DMS53 (cell line): ENCODE measurements around the gene SLC22A23.

ENCODE experiments used
- DNase-seq: peaks from one replicate; lab custom pipeline; 2025; lab: John Stamatoyannopoulos, UW

Gene SLC22A23

DNA sequence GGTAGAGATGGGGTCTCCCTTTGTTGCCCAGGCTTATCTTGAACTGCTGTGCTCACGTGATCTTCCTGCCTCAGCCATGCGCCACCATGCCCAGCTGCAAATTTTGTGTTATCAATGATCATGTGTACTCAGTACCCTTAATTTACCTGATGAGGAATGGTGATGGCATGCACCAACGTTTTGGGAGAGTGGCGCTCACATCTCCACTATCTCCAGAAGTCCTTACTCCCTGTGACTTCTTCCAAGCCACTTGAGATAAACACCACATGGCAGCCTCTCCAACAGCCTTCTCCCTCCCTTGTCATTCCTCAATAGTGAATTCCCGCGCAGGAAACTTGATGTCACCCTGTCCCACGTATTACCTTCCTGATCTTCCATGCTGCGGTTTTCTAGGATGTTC, 140.0 kb downstream of the SLC22A23 start:
- no peak for DNase-seq

DNA sequence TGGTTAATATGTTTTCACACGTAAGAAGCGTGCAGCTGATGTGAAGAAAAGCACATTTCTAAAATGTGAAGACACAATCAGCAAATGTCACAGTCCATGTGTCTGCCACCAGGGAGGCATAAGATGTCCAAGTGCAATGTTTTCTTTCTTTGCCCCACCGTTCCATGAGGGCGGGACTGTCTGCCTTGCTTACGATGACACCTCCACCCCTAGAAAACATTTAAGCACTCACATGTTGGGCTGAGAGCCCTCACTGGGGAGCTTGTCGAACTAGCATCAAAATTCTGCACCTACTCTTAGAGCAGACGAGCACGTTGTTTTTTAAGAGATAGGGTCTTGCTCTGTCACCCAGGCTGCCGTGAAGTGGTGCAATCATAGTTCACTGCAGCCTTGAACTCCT, 140.5 kb downstream of the SLC22A23 start:
- no peak for DNase-seq

DNA sequence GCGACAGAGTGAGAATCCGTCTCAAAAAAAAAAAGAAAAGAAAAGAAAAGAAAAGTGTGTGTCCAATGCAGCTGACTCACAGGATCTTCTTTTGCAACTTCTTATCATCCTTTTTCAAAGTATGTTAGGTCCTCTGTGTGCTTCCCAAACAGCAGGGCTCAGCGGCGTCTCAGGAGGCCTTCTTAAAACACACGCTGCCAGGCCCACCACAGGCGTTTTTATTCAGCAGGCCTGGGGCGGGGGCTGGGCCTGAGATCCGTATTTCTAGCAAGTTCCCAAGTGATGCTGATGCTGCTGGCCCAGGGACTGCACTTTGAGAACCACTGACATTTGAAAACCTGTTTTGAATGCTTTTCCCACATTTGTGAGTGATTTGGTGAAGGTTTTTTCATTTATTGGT, 141.0 kb downstream of the SLC22A23 start:
- DNase-seq, result no peak

DNA sequence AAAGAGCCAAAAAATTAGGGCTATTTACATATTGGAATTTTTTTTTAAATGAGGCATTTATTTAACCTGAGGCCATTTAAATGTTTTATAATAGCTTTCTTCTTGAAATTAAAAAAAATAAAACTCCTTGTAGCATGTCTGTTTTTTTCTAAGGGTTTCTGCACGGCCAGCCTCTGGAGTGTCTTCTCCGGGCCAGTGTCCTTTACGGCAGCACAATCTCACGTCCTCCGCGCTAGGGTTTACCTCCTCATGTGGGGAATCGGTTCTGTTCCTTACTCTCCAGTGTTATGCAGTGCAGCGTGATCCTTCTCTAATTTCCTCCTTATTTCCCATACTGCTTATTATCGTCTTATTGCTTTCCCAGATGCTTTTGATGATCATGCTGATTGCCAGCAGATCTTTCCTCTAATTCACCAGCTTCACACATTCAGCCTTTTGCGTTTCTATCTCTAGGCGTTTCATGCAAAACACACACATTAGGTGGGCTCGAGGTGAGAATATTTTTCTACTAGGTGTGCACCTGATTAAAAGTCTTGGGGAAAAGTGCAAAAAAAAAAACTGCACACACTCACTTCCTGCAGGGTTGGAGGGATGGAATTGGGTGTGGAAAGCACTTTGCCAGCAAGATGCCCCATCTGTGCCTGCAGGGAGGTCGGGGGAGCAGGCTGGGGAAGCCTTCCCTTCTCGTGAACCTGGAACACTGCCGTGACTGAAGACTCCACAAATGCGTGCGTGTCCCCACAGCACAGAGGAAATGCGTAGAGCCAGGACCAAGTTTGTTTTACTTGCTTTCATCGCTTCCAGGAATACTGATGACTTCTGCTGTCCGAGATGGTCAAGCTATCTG, 142.0 kb downstream of the SLC22A23 start:
- DNase-seq, result no peak

DNA sequence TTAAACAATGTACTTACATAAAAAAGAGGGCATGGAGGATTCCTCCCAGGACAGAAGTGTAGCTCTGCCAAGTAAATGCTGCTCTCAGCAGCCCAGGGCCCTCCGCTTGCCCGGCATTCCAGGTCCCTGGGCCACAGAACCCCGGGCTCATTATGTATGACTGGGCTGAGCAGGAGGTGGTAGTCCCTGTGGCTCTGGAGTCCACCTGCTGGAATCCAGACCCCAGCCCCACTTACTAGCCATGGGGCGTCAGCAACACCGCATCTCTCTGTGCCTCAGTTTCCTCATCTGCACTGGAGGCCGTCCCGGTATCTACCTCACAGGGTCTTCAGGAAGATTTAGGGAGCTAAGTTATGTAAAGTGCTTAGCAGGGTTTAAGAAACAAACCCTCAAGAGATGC, 142.7 kb downstream of the SLC22A23 start:
- DNase-seq, result no peak

DNA sequence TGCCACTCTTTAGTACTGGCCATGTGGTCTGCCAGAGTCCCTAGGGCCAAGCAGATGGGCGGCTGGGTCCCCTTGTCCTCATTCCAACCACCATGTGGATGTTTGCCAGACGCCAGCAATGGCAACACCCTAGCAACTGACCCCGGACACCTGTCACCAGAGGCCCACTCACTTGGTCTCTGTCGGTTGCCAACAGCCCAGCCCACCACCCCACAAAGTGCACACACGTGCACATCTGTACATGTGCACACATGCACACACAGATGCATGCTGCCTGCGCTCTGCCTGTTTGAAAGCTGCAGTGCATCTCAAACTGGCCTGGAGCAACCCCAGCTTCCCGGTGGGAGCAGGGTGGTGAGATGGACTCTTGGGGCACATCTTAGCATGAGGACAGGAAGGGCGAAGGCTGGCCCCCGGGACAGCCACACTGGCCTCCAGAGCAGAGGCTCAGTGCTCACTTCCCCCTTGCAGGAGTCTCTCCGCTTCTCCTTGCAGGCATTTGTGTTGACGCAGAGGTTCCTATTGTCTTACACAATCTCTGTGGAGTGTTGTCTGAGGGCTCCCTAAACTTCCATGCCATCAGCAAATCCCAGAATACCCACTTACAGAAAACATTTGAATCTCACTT, 144.1 kb downstream of the SLC22A23 start:
- DNase-seq, result no peak

DNA sequence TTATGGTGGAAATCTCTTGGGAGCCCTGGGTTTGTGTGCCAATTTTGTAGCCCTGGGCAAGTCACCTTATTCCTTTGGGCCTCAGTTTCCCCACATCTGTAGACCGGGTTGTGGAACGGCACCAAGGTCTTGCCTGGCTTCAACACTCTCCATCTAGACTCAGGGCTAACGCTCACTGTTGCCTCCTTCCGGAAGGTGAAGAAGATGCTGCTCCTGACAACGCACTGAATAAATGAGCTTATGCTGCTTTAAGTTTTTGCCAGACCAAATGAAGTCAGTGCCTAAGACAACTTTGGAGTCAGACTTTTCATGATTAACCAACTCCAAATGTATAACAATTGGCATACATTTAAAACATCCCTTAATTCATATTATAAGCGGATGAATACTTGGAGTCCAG, 145.0 kb downstream of the SLC22A23 start:
- DNase-seq, result no peak

DNA sequence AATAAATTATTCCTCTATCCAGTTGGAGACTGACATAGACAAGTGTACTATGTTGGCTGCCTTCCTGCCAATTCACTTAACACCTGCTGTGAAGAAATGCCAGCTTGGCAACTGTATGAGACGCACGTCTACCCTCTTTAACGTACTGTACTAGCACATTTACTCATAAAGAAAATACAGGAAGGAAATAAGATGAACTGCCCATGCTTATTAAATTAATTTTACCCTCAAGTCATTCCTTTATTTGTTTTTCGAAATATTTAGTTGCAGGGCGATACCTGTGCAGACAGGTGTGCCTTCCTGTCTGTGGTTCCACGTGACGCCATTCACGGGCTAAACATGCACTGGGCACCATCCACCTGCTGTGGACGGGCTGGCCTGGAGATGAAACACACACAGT, 146.1 kb downstream of the SLC22A23 start:
- DNase-seq, result no peak

DNA sequence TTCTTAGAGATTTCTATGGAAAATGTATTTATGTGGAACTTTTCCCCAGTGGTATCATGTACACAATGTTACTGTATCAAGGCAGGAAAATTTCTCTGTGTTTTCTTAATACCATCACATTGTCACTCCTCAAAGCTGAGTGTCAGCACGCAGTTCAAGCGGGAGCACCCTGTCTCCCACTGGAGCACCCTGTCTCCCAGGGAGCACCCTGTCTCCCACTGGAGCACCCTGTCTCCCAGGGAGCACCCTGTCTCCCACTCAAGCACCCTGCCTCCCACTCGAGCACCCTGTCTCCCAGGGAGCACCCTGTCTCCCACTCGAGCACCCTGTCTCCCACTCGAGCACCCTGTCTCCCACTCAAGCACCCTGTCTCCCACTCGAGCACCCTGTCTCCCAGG, 146.8 kb downstream of the SLC22A23 start:
- no peak for DNase-seq

DNA sequence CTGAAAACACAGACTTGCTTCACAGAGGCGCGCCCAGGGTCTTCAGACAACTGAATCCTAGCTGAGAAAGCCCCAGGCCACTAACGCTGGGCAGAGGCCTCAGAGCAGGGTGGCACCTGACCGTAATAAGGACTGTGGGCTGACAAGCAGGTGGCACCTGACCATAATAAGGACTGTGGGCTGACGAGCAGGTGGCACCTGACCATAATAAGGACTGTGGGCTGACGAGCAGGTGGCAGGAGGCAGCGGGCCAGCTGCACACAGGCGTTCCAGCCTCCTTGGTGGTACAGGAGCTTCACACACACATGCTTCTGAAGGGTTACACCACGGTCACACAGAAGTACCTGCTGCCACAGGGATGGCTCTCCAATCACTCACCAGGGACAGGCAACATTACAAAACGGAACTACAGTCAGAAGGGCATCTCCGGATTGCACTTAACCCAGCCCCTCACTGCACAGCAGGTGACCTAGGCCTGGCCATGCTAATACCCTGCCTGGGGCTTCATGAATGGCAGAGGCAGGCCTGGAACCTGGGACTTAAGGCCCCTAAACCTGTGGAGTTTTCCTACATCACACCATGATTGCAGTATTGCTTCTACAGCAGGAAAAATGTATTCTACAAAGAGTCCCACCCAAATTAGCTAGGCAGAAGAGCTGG, 147.3 kb downstream of the SLC22A23 start:
- DNase-seq, result peak; percentile 94

DNA sequence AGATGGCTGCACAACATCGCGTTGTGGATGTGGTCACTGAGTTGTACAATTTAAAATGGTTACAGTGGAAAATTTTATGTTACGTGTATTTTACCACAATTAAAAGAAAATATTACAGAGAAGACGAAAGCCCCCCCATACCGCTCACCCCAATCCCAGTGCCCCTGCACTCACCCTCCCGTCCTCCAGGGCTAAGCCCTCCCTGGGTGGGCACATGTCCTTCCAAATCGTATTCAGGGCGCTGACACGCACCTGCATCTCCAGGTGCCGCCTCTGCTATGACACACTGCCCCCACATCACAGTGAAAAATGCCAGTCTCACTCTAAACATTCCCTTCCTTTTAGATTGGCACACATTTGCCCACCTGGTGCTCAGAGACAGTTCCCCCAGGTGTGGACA, 148.7 kb downstream of the SLC22A23 start:
- no peak for DNase-seq

DNA sequence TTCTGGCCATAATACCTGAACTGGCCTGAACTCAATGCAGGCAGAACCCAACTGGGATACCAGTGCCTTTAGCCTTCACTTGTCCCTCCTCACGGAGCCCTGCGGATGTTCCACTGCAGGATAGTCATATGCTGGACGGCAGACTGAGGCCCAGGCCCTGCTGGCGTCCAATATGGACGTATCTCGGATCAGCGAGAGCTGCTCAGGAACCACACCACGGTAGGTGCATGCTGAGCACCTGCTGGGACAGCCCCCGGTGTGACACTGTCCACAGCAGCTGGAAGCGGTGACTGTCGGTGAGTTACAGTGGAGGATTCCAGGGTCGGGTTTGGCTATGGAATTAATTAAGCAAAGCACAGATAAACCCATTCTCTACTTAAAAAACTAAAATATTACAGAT, 149.4 kb downstream of the SLC22A23 start:
- no peak for DNase-seq

DNA sequence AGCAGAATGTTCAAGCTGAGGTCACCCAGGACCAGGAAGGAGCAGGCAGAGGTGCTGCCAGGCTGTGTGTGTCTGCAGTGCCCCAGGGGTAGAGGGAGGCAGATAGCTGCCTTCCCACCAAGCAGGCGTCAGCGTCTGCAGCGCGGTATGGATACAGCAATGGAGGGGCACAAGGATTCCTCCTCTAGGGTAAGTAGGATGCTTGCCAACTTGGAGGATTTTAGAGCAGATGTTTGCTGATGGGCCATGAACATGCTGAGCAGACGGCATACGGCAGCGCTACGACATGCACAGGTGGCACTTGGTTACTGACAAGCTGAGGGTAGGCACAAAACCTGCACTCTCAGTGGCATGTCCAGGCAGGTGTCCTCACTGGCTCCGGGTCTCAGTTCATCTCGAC, 150.0 kb downstream of the SLC22A23 start:
- no peak for DNase-seq

DNA sequence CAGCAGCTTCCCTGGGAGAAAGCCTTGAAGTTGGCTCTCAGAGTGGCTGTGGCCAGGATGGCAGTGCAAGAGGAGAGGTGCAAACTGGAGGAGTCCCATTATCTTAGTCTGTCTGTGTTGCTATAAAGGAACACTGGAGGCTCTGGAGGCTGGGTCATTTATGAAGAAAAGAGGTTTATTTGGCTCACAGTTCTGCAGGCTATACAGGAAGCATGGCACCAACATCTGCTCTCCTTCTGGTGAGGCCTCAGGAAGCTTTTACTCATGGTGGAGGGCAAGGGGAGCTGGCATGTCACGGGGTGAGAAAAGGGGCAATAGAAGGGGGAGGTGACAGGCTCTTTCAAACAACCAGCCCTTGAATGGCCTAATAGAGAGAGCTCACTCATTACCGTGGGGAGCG, 151.0 kb downstream of the SLC22A23 start:
- DNase-seq, result no peak

DNA sequence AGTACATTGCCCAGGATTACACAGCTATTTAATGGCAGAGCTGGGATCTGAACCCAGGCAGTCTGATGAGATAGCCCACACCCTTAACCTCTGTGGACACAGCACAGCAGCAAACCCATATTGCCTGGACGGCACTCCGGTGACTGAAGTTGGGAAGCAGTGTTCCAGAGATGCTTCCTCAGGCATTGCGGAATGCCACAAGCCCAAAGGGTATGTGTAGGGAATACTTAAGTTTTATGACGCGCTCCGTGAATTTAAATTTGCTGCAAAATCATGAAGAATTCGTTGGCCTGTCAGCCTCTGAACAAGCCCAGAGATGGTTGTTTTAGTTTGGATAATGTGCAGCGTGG, 151.7 kb downstream of the SLC22A23 start:
- DNase-seq, result no peak

DNA sequence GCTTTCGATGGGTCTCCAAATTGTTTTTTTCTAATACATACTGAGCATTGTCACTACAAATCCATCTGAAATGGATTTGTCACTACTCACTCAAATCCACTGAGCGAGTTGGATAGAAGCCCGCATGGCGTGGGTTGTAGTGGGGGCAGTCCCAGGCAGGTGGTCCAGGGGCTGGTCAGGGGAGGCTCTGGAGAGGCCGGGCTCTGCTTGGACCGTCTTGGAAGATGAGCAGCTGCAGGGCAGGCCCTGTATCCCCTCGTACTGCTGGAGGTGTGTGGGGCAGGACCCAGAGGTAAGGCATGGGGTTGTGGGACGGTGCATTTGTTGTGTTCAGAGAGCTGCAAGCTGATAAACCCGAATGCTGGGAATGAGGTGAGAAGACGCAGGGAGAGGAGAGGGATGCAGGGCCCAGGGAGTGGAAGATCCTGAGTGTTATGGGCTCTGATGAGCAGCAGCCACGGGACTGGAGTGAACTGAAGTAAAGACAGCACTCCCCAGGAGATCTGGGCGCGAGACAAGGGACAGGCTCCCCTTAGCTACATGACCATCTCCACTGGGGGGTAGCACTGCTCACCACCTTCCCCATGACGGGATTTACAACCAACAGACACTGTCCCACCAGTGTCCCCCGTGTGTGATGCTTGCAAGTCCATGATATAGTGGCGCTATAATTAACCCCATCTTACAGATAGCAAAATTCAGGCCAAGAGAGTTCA, 152.2 kb downstream of the SLC22A23 start:
- DNase-seq, result no peak

DNA sequence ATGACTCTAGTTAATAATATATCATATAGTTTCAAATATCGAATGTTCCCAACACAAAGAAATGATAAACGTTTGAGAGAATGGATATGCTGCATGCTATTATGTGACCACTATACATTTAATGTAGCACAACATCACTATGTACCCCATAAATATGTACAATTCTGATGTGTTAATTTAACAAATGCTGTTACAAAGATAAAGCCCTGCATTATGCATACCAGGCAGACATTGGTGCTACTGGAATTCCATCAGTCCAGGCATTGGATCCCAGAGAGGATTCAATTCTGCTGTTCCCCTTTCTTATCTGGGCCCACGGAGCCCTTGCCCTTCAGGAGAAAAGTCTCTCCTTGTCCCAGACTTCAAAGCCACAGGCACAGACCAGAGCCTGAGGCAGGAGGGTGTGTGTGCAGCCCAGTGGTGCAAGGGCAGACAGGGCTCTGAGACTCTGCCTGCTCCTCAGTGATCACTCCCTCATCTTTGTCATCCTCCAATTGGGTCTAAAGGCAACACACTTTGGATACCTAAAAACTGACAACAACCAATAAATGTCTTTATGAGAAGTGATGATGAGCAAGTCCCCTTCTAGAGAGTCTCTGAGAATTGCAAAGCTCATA, 152.9 kb downstream of the SLC22A23 start:
- no peak for DNase-seq

DNA sequence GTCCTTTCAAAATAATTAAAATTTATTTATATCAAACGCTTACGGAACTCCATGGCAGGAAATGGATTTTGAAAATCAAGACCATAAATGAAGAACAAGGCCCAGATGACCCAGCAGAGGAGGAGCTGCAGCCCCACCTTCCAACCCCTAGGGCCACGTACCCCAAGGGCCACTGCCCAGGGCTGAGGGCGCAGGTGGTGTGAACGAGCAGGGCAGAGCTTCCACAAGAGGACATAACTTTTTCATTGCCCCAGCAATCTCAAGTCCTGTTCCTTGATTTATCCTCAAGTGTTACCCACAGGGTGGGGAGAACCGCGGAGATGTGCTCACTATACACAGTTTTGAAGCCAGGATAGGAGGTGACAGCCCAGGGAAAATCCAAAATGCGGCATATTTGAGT, 155.3 kb downstream of the SLC22A23 start:
- no peak for DNase-seq

DNA sequence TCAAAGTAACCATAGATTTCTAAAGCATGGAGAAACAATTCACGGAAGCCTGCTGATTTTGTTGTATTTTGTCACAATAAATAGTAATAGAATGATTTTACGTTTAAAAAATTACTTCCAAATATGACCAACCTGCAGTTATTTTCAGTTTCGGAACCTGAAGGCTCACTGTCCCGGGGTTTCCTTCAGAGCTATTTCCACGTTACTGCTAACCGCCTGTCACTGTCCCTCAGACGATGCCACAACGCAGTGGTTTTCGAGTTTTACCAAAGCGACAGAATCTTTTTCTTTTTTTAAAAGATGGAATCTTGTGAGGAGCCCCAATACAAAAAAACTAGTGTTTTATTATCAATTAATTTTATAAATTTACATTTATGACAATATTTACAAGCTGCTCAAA, 157.6 kb downstream of the SLC22A23 start:
- no peak for DNase-seq

DNA sequence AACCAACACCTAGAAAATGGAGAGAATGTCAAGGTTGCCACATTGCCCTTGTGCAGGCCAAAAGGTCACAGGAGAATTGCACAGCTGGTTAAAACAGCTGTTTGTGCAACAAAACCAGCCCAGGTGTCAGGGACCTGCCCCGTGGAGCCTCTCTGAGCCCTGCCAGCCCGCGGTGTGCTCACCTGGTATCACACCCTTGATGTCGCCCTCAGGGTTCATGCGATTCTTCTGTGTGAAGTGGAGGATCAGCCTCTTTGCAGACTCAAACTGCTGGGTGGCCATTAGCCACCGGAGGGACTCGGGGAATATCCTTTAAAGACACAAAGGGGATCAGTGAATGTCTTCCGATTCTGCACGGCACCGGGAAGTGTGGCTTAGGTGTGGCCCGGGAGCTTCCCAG, 158.9 kb downstream of the SLC22A23 start:
- DNase-seq, result no peak

DNA sequence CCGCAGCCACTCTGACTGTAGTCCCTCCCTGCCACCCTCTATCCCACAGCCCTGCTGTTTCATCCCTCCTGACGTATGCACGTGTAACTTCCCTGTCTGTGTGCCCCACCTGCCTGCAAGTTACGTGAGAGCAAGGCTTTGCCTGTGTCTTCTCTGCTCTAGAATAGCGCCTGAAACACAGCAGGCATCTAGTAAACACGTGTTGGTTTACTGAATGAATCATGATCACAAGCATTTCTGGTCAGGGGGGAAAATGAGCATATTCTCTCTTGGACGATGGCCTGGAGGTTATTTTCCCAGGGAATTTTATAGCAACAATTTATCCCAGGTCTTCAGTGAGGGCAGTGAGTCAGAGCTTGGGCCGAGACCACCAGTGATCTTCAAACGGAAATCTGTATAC, 159.8 kb downstream of the SLC22A23 start:
- DNase-seq, result no peak

DNA sequence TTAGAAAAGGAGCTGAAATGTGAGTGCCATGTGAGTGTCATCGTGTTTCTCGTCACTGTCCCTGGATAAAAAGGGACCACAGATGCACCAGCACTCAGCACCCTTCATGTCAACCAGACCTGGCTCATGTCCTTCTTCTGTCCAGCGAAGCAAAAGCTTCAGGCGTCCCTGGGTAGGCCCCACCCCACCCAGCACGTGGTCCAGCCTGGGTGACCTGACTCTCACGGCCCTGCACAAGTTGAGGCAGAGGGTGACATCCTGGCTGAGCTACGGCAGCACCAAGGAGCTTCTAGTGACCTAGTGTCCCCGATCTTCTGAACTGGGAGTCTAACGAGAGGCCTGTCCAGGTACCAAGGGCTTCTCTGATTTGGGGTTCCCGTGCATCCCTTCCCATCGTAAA, 160.3 kb downstream of the SLC22A23 start:
- DNase-seq, result no peak
